Measurements from ENCODE around the gene ZNF618. TPM values are rescaled to one million over a fixed set of nuclear protein-coding genes. Genes with fewer than 3 reads are reported as not detected.

Gene ZNF618
- total RNA-seq, 2 donors from 2014 or later, result 1.4 to 3.0 TPM

- H3K36me3 ChIP-seq, result no peaks in the 10 kb centered on the region
- TF ChIP-seq, protein P1, sequence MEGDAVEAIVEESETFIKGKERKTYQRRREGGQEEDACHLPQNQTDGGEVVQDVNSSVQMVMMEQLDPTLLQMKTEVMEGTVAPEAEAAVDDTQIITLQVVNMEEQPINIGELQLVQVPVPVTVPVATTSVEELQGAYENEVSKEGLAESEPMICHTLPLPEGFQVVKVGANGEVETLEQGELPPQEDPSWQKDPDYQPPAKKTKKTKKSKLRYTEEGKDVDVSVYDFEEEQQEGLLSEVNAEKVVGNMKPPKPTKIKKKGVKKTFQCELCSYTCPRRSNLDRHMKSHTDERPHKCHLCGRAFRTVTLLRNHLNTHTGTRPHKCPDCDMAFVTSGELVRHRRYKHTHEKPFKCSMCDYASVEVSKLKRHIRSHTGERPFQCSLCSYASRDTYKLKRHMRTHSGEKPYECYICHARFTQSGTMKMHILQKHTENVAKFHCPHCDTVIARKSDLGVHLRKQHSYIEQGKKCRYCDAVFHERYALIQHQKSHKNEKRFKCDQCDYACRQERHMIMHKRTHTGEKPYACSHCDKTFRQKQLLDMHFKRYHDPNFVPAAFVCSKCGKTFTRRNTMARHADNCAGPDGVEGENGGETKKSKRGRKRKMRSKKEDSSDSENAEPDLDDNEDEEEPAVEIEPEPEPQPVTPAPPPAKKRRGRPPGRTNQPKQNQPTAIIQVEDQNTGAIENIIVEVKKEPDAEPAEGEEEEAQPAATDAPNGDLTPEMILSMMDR (IDR thresholded peaks at IDR 0.05), result no peak
Observed at GRCh38 chr9:113973226-113973625, 97.1 kb downstream of the ZNF618 start.

GRCh38 chr9:113973963-113974413 lies 97.9 kb downstream of the ZNF618 start:
- TF ChIP-seq, protein P1 (IDR thresholded peaks at IDR 0.05), result no peak
- H3K27me3 ChIP-seq, result no peaks in the 10 kb centered on the region
- no peak overlapping the region for H3K4me3 ChIP-seq
- no peaks in the 10 kb centered on the region for H3K36me3 ChIP-seq
- DNase-seq (ENCODE audit: low spot score), result no peak
- peaks cover 0 to 4% of the 10 kb centered on the region in 2 donors for H3K4me1 ChIP-seq
- H3K27ac ChIP-seq, result no peak overlapping the region
- H3K9me3 ChIP-seq, result no peaks in the 10 kb centered on the region

More at GRCh38 chr9:113973226-113973625, 97.1 kb downstream of the ZNF618 start:
- H3K9me3 ChIP-seq, result no peaks in the 10 kb centered on the region
- H3K27ac ChIP-seq, result no peak overlapping the region
- DNase-seq (ENCODE audit: low spot score), result no peak
- H3K4me1 ChIP-seq, result peaks cover 0 to 4% of the 10 kb centered on the region in 2 donors
- H3K4me3 ChIP-seq, result no peak overlapping the region
- H3K27me3 ChIP-seq, result no peaks in the 10 kb centered on the region

DNA sequence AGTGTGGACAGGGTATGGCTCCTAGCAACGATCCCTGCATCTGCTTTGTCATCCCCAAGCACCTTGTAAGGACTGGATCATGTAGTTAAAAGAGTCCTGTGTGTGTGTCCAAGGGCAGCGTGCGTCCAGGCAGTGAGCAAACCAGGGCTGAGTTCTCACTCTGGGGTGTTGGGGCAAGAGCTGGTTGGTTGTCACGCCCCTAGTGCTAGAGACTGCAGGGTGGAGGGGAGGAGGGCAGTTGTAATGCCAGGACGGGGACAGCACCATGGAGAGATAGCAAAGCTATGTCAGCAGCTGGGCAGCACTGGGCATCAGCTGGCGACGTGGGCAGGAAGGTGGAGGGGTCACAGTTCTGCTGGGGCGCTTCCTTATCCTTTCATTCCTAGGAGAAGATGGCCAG lies 100.8 kb downstream of the ZNF618 start:
- no peak overlapping the region for H3K4me3 ChIP-seq
- H3K9me3 ChIP-seq, result no peaks in the 10 kb centered on the region
- no peak for DNase-seq (ENCODE audit: low spot score)
- H3K36me3 ChIP-seq, result no peaks in the 10 kb centered on the region
- TF ChIP-seq, protein P1 (IDR thresholded peaks at IDR 0.05), result no peak
- peaks cover 0 to 4% of the 10 kb centered on the region in 2 donors for H3K4me1 ChIP-seq
- H3K27me3 ChIP-seq, result no peaks in the 10 kb centered on the region
- H3K27ac ChIP-seq, result no peak overlapping the region

DNA sequence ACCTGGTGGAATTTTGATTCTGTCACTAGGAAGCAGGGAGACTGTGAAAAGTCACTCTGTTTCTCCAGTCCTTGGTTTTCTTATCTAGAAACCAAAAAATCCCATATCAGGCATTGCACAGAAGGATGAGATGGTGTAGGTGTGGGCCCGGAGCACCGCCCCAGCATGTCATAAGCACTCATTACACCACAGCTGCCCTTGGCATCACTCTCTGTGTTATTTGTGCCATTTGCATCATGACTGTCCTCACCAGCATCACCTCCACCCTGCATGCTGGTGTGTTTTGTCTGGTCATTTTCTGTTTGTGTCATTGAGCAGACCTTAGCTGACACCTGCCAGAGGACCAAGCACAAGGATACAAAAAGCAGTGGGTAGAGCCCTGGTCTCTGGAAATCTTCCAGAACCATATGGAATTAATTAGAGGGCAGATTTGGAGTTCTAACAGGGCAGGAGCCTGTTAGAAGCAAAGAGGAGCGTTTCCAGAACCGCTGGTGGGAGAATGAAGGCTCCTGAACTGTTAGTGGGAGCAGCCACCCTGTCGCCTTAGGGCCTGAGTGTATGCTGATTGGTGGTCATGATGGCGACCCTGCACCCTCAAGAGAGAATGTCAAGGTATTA lies 102.7 kb downstream of the ZNF618 start:
- H3K36me3 ChIP-seq, result no peaks in the 10 kb centered on the region
- H3K27me3 ChIP-seq, result no peaks in the 10 kb centered on the region
- no peak for DNase-seq (ENCODE audit: low spot score)
- H3K9me3 ChIP-seq, result no peaks in the 10 kb centered on the region
- TF ChIP-seq, protein P1 (IDR thresholded peaks at IDR 0.05), result no peak
- H3K4me3 ChIP-seq, result no peak overlapping the region
- no peaks in the 10 kb centered on the region for H3K4me1 ChIP-seq
- no peak overlapping the region for H3K27ac ChIP-seq

- Histone ChIP-seq H3K9me3 (no peaks in the 10 kb centered on the region), H3K4me1 (no peaks in the 10 kb centered on the region), H3K36me3 (no peaks in the 10 kb centered on the region), H3K27me3 (no peaks in the 10 kb centered on the region), H3K27ac (no peak overlapping the region), H3K4me3 (no peak overlapping the region)
- no peak for DNase-seq (ENCODE audit: low spot score)
- TF ChIP-seq, protein P1 (IDR thresholded peaks at IDR 0.05), result no peak
Observed at GRCh38 chr9:113979343-113980127, 103.4 kb downstream of the ZNF618 start.
